HUES6 (cell line): ENCODE measurements around the gene ITGAE.
A peak's percentile ranks its signal among the peaks of the same experiment; 100 is the strongest.

Experiments used
- H3K27ac ChIP-seq: 2 replicates; pipeline ENCODE4 v1.7.0; 2013; ENCODE audit warnings: low read depth, mild to moderate bottlenecking, low read length, inconsistent platforms
- H3K27me3 ChIP-seq: 2 replicates; pipeline ENCODE4 v1.6.1; 2013; ENCODE audit warnings: low read length; ENCODE audit not compliant: control insufficient read depth, insufficient read depth
- H3K36me3 ChIP-seq: 2 replicates; pipeline ENCODE4 v1.6.1; 2013; ENCODE audit warnings: low read length; ENCODE audit not compliant: control insufficient read depth, insufficient read depth
- H3K4me1 ChIP-seq: 2 replicates; pipeline ENCODE4 v1.6.1; 2013; ENCODE audit warnings: low read length; ENCODE audit not compliant: control insufficient read depth, insufficient read depth
- H3K4me3 ChIP-seq: 2 replicates; pipeline ENCODE4 v1.5.1; 2013; ENCODE audit warnings: low read depth, low read length
- H3K9ac ChIP-seq: one replicate; pipeline ENCODE4 v1.6.1; 2013; ENCODE audit warnings: mild to moderate bottlenecking, low read length
- H3K9me3 ChIP-seq: 2 replicates; pipeline ENCODE4 v1.6.1; 2013; ENCODE audit warnings: low read depth, low read length; ENCODE audit not compliant: control insufficient read depth, insufficient read depth

Gene ITGAE

DNA sequence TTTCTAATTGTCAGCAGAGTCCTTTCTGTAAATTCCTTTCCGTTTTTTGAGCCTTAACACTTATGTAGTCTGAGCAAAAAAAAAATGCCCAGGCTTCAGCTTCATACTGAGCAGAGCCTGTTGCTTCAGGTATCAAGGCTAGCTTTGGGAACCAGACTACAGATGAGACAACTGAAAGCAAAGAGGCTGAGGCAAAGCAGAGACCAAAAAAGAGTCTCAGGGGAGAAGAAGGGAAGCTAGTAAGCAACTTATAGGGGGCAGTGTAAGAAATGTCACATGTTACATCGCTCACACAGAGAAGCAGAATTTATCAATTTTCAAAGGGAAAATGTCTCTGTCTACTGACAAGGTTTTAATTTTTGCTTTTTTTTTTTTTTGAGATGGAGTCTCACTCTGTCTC is 73.9 kb downstream of the ITGAE start:
- no peaks in the 10 kb centered on the region for H3K9me3 ChIP-seq
- peaks cover 29% of the 10 kb centered on the region for H3K36me3 ChIP-seq
- H3K4me1 ChIP-seq = peaks cover 19% of the 10 kb centered on the region
- H3K27me3 ChIP-seq = no peaks in the 10 kb centered on the region
- H3K9ac ChIP-seq = no peak overlapping the region
- H3K27ac ChIP-seq = no peak overlapping the region
- no peak overlapping the region for H3K4me3 ChIP-seq

DNA sequence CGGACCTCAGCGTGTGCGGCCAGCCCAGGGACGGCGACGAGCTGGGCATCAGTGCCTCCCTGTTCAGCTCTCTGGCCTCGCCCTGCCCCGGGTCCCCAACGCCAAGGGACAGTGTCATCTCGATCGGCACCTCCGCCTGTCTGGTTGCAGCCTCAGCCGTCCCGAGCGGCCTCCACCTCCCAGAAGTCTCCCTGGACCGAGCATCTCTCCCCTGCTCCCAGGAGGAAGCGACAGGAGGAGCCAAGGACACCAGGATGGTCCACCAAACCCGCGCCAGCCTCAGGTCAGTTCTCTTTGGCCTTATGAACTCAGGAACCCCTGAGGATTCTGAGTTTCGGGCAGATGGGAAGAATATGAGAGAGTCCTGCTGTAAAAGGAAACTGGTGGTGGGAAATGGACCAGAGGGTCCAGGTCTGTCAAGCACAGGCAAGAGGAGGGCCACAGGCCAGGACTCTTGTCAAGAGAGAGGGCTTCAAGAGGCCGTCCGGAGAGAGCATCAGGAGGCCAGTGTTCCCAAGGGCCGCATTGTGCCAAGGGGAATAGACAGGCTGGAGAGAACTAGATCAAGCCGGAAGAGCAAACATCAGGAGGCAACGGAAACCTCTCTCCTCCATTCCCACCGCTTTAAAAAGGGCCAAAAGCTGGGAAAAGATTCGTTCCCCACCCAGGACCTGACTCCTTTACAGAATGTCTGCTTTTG is 76.5 kb downstream of the ITGAE start:
- no peaks in the 10 kb centered on the region for H3K27me3 ChIP-seq
- H3K9ac ChIP-seq = peak overlapping the region; percentile 92
- no peaks in the 10 kb centered on the region for H3K9me3 ChIP-seq
- H3K4me1 ChIP-seq = peaks cover 12% of the 10 kb centered on the region
- peak overlapping the region; percentile 75; the same call in 1 of the 2 replicates for H3K27ac ChIP-seq
- H3K36me3 ChIP-seq = peaks cover 42% of the 10 kb centered on the region
- peak overlapping the region; percentile 91 for H3K4me3 ChIP-seq

DNA sequence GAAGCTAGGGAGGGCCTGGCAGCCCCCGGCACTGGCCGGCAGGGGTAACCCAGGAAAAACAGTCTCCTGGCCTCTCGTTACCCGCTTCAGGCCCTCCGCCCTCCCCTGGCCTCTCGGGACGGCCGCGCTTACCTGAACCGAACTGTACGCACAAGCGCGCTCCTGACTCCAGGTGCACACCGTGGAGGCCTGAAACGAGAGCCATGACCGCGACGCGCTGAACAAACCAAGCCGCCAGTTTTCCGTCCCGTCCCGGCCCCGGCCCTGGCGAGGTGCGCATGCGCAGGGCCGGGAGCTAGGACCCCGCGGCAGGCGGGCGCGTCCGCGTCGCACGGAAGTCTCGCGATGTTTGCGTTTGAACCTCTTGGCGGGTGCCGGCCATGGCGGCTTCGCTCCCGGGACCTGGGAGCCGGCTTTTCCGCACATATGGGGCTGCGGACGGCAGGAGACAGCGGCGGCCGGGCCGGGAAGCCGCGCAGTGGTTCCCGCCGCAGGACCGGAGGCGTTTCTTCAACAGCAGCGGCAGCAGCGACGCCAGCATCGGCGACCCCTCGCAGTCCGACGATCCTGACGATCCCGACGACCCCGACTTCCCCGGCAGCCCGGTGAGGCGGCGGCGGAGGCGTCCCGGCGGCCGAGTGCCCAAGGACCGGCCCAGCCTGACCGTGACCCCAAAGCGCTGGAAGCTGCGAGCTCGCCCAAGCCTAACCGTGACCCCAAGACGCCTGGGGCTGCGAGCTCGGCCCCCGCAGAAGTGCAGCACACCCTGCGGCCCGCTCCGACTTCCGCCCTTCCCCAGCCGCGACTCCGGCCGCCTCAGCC is 77.2 kb downstream of the ITGAE start, which contains the start of gene HASPIN:
HASPIN (plus strand) TSS at position 348 of the 822 bp plus-strand sequence; CDS start at position 381, 33 bp downstream.
- Histone ChIP-seq H3K4me1 (peaks cover 12% of the 10 kb centered on the region), H3K27ac (peak within 1 kb of the TSS; percentile 75), H3K27me3 (no peaks in the 10 kb centered on the region), H3K4me3 (peak within 1 kb of the TSS; percentile 91), H3K36me3 (peaks cover 44% of the 10 kb centered on the region), H3K9me3 (no peaks in the 10 kb centered on the region), H3K9ac (peak within 1 kb of the TSS; percentile 92)

DNA sequence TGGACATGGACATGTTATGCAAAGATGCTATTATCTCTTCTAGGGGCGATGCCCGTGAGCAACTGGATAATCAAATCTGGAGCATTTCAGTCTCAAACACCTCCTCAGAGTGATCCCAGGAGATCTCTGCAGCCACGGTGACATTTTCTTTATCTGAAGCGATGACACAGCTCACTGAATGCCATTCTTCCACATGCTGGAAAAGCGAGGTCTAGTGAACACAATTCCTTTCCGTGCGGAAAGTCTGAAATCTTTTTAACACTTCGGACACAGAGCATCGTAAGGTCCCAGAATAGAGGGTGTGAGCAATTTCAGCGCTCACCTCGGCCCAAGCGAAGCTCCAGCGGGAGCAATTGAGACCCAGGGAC is 77.8 kb downstream of the ITGAE start:
- H3K36me3 ChIP-seq = peaks cover 50% of the 10 kb centered on the region
- H3K27ac ChIP-seq = peak overlapping the region; percentile 75
- no peaks in the 10 kb centered on the region for H3K27me3 ChIP-seq
- H3K9ac ChIP-seq = peak overlapping the region; percentile 92
- peaks cover 12% of the 10 kb centered on the region for H3K4me1 ChIP-seq
- peak overlapping the region; percentile 91 for H3K4me3 ChIP-seq
- no peaks in the 10 kb centered on the region for H3K9me3 ChIP-seq

DNA sequence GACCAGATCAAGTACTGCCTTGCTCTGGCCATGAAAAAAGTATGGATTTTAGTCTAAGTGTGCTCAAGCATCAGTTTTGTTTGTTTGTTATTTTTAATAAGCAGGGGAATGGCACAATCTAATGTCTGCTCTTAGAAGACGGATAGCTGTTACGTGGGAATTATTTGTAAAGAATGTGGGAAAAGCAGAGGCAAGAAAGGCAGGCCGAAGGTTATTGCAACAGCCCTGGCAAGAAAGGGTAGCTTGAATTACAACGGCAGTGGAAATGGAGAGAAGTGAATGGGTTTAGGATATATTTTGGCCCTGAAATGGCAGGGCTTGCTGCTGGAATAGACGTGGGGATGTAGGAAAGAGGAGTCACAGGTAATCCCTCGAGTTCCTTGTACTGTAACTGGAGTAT is 78.3 kb downstream of the ITGAE start:
- Histone ChIP-seq H3K9me3 (no peaks in the 10 kb centered on the region), H3K36me3 (peaks cover 50% of the 10 kb centered on the region), H3K9ac (peak overlapping the region; percentile 92), H3K27me3 (no peaks in the 10 kb centered on the region), H3K4me3 (peak overlapping the region; percentile 91), H3K4me1 (peaks cover 12% of the 10 kb centered on the region), H3K27ac (no peak overlapping the region)

DNA sequence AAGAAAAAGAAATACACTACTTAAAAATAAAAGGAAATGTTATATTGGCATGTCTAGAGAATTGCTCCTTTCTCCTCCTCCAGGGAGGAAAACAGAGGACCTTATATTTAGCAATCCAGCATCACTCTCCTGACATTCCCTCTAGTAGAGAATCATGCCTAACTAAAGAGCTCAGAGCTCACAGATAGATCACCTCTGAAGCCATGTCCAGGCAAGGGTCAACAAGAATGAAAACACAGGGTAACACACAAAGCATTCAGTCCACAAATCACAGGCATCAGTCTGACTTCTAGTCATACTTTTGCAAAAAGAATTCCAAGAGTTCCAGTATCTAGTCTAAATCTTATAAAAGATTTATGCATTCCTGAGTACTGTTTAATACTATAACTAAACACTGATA is 81.7 kb downstream of the ITGAE start:
- no peak overlapping the region for H3K27ac ChIP-seq
- 0 out of 2 replicates have a peak, but pooled peaks cover 4% of the 10 kb centered on the region for H3K4me1 ChIP-seq
- H3K9me3 ChIP-seq = no peaks in the 10 kb centered on the region
- no peak overlapping the region for H3K9ac ChIP-seq
- H3K27me3 ChIP-seq = no peaks in the 10 kb centered on the region
- H3K36me3 ChIP-seq = peaks cover 60% of the 10 kb centered on the region
- no peak overlapping the region for H3K4me3 ChIP-seq

DNA sequence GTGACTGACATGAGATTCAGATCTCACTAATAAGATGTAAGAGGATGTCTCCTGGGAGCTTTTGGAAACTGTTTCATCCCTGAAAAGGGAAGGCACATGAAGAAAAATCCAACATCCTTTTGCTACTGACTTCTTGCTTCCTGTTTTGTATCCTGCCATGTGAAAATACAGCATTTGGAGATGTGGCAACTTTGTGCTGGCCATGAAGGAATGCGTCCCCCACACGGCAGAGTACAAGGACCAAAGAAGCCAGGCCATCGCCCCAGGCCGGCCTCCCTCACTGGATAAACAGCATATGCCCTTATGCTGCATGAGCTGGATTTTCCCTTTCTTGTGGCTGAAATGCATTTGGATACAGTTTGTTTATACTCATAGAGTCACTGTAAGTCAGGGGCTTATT is 82.8 kb downstream of the ITGAE start:
- 0 out of 2 replicates have a peak, but pooled peaks cover 4% of the 10 kb centered on the region for H3K4me1 ChIP-seq
- H3K4me3 ChIP-seq = no peak overlapping the region
- H3K9me3 ChIP-seq = no peaks in the 10 kb centered on the region
- H3K9ac ChIP-seq = no peak overlapping the region
- H3K36me3 ChIP-seq = peaks cover 60% of the 10 kb centered on the region
- H3K27me3 ChIP-seq = no peaks in the 10 kb centered on the region
- no peak overlapping the region for H3K27ac ChIP-seq

DNA sequence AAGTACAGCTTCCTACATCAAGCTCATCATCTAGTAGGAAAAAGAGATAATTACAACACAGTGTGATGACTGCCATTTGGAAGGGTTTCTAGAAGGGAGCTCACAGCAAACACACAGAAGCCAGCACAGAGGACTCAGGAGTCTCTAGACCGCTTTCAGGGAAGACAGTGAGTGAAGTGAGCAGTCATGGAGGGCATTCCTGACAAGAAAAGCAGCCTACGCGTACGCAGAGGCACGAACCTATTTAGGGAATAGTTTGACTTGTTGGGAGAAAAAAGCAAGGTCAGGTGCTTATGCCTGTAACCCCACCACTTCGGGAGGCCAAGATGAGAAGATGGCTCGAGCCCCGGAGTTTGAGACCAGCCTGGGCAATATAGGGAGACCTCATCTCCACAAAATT is 85.7 kb downstream of the ITGAE start:
- Histone ChIP-seq H3K27me3 (no peaks in the 10 kb centered on the region), H3K36me3 (peaks cover 59% of the 10 kb centered on the region), H3K9ac (no peak overlapping the region), H3K4me1 (peaks cover 3% of the 10 kb centered on the region; the same call in 1 of the 2 replicates), H3K4me3 (no peak overlapping the region), H3K9me3 (no peaks in the 10 kb centered on the region), H3K27ac (no peak overlapping the region)

DNA sequence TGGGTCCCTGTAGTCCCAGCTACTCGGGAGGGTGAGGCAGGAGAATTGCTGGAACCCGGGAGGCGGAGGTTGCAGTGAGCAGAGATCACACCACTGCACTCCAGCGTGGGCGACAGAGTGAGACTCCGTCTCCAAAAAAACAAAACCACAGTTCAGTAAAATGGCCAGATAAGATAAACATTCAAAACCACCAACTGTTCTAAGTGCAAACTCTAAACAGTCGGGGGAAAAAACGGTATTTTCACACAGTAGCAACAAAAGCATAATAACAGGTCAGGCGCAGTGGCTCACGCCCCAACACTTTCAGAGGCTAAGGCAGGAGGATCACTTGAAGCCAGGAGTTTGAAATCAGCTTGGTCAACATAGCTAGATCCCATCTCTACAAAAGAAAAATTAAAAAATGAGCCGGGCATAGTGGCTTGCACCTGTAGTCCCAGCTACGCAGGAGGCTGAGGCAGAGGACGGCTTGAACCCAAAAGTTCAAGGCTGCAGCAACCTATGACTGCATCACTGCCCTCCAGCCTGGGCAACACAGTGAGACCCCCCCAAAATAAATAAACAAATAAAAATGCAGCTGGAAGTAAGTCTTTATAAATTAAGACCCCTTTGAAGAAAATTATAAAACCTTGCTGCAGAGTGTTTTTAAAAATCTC is 88.1 kb downstream of the ITGAE start:
- Histone ChIP-seq H3K36me3 (peaks cover 40% of the 10 kb centered on the region), H3K4me1 (peaks cover 3% of the 10 kb centered on the region; the same call in 1 of the 2 replicates), H3K9ac (no peak overlapping the region), H3K27ac (no peak overlapping the region), H3K4me3 (no peak overlapping the region), H3K27me3 (no peaks in the 10 kb centered on the region), H3K9me3 (no peaks in the 10 kb centered on the region)

DNA sequence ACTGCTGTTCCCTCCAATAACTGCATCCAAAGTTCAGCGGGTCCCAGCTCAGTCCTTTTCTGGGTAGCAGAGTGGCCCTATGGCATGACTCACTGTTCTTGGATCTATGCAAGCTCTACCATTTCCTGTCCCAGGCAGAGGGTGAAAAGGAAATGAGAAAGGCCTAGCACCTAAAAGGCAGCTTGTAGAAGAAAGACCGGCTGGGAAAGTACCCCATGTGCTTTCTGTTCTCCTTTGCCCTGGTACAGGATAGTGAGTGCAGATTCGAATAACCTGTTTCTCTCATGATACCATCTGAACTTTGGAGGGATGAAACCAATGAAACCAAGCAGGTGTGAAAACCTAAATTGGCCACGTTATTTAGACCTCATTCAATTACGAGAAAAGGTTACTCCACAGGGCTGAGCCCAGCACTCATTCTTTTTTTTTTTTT is 90.0 kb downstream of the ITGAE start:
- H3K27ac ChIP-seq = no peak overlapping the region
- H3K4me3 ChIP-seq = no peak overlapping the region
- no peaks in the 10 kb centered on the region for H3K9me3 ChIP-seq
- peaks cover 21% of the 10 kb centered on the region for H3K36me3 ChIP-seq
- peaks cover 3% of the 10 kb centered on the region; the same call in 1 of the 2 replicates for H3K4me1 ChIP-seq
- H3K9ac ChIP-seq = no peak overlapping the region
- no peaks in the 10 kb centered on the region for H3K27me3 ChIP-seq
